Measurements from ENCODE around the gene ZNF280B. TPM values are rescaled to one million over a fixed set of nuclear protein-coding genes. Genes with fewer than 3 reads are reported as not detected.

The ZNF280B gene
- total RNA-seq, 1 experiment from 2014 or later, result 5.5 TPM

GRCh38 chr22:22520020-22520656 lies 11.6 kb upstream of the ZNF280B start, which contains the start of gene ZNF280A:
Gene ZNF280A, minus strand, starts transcription at chr22:22520270. Its CDS starts 4,640 bp downstream, at chr22:22515630.
- H2AFZ ChIP-seq (ENCODE audit: low read depth, low read length, poor library complexity, severe bottlenecking), result peak within 1 kb of the TSS; percentile 40
- no peaks in the 10 kb centered on the region for H3K79me2 ChIP-seq (ENCODE audit: insufficient read depth, low read length)
- H3K9ac ChIP-seq (ENCODE audit: low read length), result peak within 1 kb of the TSS; percentile 15; the same call in 1 of the 2 replicates
- H3K9me2 ChIP-seq (ENCODE audit: insufficient read depth), result no peaks in the 10 kb centered on the region
- no peaks in the 10 kb centered on the region for H4K20me1 ChIP-seq (ENCODE audit: insufficient read depth)
- TF ChIP-seq SRF (IDR thresholded peaks at IDR 0.05; ENCODE audit: low read depth), result no peak
- TF ChIP-seq SP1 (IDR thresholded peaks at IDR 0.05; ENCODE audit: low read depth), result 0 out of 2 replicates have a peak, but pooled peaks have one; percentile 31
- TF ChIP-seq CEBPB (IDR thresholded peaks at IDR 0.05; ENCODE audit: low read depth), result peak; percentile 86
- TF ChIP-seq CTCF (IDR thresholded peaks at IDR 0.05 in 2 of 3, conservative IDR thresholded peaks at IDR 0.05 in 1 of 3; ENCODE audit: borderline replicate concordance in 1 of 3, insufficient read depth in 1 of 3, low read depth in 2 of 3, low read length in 2 of 3), result peak in 2 of 3 experiments; percentile 19 to 31; a peak in 2 of 6 replicates
- H3K4me3 ChIP-seq (replicated peaks in 1 of 2; ENCODE audit: low read depth in 1 of 2, low read length in 2 of 2), result peak within 1 kb of the TSS; percentile 36 to 51
- DNase-seq (ENCODE audit: low read depth, low spot score) (peak; percentile 51), ATAC-seq (peak; percentile 89)
- H3K4me1 ChIP-seq (ENCODE audit: control insufficient read depth in 1 of 2, insufficient read depth in 2 of 2, low read length in 2 of 2), result peaks cover 0 to 16% of the 10 kb centered on the region in 2 experiments; a peak in 2 of 4 replicates
- H3K27me3 ChIP-seq (ENCODE audit: insufficient read depth, low read length), result no peaks in the 10 kb centered on the region
- no TSS peak for BruUV-seq (replicated peaks)
- H3K36me3 ChIP-seq (ENCODE audit: control insufficient read depth in 1 of 2, insufficient read depth in 2 of 2, low read length in 2 of 2), result no peaks in the 10 kb centered on the region
- no peaks in the 10 kb centered on the region for H3K9me3 ChIP-seq (ENCODE audit: control insufficient read depth in 1 of 2, insufficient read depth in 1 of 2, low read depth in 1 of 2, low read length in 2 of 2)
- H3K27ac ChIP-seq (ENCODE audit: low read depth, low read length), result no peak within 1 kb of the TSS
- CTCF ChIA-PET, result interaction anchor here (1.1 to 1.6 kb wide), 3 partner anchors 11 to 67 kb away, joined by 5 to 7 read pairs (median 6); partner anchors contain the start of genes PRAME and ZNF280B
- peak within 1 kb of the TSS; percentile 53 for H3K4me2 ChIP-seq (ENCODE audit: low read length)
- RAD21 ChIA-PET (ENCODE audit: low non-redundant PET in 1 of 2, low total read pairs in 2 of 2, uncharacterized antibody in 2 of 2, unreplicated experiment in 2 of 2), result no interaction called here
- intact Hi-C loops (cut with micrococcal nuclease), result no loop called here
- POLR2A ChIA-PET, result interaction anchor here (0.6 to 1.7 kb wide), 4 partner anchors 9 to 76 kb away, joined by 3 to 8 read pairs (median 4); partner anchors contain the start of gene ZNF280B

GRCh38 chr22:22519591-22519990 lies 11.0 kb upstream of the ZNF280B start:
- Histone ChIP-seq H3K4me1 (ENCODE audit: control insufficient read depth in 1 of 2, insufficient read depth in 2 of 2, low read length in 2 of 2) (peaks cover 0 to 16% of the 10 kb centered on the region in 2 experiments; a peak in 2 of 4 replicates), H3K4me3 (replicated peaks in 1 of 2; ENCODE audit: low read depth in 1 of 2, low read length in 2 of 2) (peak overlapping the region; percentile 36 to 51), H3K4me2 (ENCODE audit: low read length) (peak overlapping the region; percentile 53), H4K20me1 (ENCODE audit: insufficient read depth) (no peaks in the 10 kb centered on the region), H3K9ac (ENCODE audit: low read length) (peak overlapping the region; percentile 15; the same call in 1 of the 2 replicates), H3K36me3 (ENCODE audit: control insufficient read depth in 1 of 2, insufficient read depth in 2 of 2, low read length in 2 of 2) (no peaks in the 10 kb centered on the region), H2AFZ (ENCODE audit: low read depth, low read length, poor library complexity, severe bottlenecking) (peak overlapping the region; percentile 40), H3K27me3 (ENCODE audit: insufficient read depth, low read length) (no peaks in the 10 kb centered on the region), H3K27ac (ENCODE audit: low read depth, low read length) (no peak overlapping the region), H3K9me2 (ENCODE audit: insufficient read depth) (no peaks in the 10 kb centered on the region), H3K9me3 (ENCODE audit: control insufficient read depth in 1 of 2, insufficient read depth in 1 of 2, low read depth in 1 of 2, low read length in 2 of 2) (no peaks in the 10 kb centered on the region), H3K79me2 (ENCODE audit: insufficient read depth, low read length) (no peaks in the 10 kb centered on the region)
- TF ChIP-seq MAX (IDR thresholded peaks at IDR 0.05) (0 out of 2 replicates have a peak, but pooled peaks have one; percentile 8), EZH2 (IDR thresholded peaks at IDR 0.05) (no peak)
- ATAC-seq, result peak; percentile 40; the same call in 1 of the 2 replicates
- intact Hi-C loops (cut with micrococcal nuclease), result no loop called here
- DNase-seq (ENCODE audit: low read depth, low spot score), result no peak
- ChIA-PET POLR2A (interaction anchor here (0.8 to 1.7 kb wide), 3 partner anchors 9 to 14 kb away, joined by 3 to 8 read pairs (median 5); partner anchors contain the start of gene ZNF280B), RAD21 (ENCODE audit: low non-redundant PET in 1 of 2, low total read pairs in 2 of 2, uncharacterized antibody in 2 of 2, unreplicated experiment in 2 of 2) (no interaction called here), CTCF (interaction anchor here (1.1 to 1.6 kb wide), 2 partner anchors 11 to 39 kb away, joined by 5 to 7 read pairs; partner anchors contain the start of genes PRAME and ZNF280B)
- BruUV-seq (replicated peaks), result TSS peak; percentile 78

All from HCT116 (cell line).